Stimulated activated CD4-positive, alpha-beta T cell treated with anti-CD3 and anti-CD28 coated beads, Interleukin-2, amount 100 ng/mL, for 4 hours (primary cell): Measurements from ENCODE around the gene ANKRD31.
"Not testable (repeated sequence)": the region's sequence is repeated elsewhere in the genome, so short reads cannot be mapped to it uniquely, and the experiment has no call there.

Experiments
- DNase-seq: peaks from one replicate; pipeline ENCODE4 v3.0.0-alpha.2; 2020; ENCODE audit warnings: low read depth

The ANKRD31 gene

DNA sequence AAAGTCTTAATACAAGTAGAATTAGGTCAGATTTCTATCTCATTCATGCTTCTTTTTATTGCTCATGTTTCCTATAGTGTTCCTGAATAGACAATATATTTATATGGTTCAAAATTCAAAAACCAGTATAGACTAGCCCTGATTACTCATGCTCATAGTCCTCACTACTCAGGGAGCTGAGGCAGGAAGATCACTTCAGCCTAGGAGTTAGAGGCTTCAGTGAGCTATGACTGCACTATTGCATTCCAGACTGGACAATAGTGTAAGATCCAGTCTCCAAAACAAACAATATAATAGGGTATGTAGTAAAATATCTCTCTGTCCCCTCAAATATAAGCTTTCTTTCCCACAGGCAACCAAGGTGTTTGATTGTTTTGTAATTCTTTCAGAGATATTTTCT, 2.4 kb downstream of the ANKRD31 start:
- no peak for DNase-seq

DNA sequence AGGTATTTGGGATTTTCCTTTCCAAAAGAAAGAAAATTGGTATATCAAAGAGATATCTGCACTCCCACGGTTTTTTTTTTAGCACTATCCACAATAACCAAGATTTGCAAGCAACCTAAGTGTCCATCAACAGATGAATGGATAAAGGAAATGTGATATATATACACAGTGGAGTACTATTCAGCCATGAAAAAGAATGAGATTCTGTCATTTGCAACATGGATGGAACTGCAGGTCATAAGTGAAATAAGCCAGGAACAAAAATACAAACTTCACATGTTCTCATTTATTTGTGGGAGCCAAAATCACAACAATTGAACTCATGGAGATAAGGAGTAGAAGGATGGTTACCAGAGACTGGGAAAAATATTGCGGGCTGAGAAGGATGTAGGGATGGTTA, 9.8 kb downstream of the ANKRD31 start:
- DNase-seq = no peak

DNA sequence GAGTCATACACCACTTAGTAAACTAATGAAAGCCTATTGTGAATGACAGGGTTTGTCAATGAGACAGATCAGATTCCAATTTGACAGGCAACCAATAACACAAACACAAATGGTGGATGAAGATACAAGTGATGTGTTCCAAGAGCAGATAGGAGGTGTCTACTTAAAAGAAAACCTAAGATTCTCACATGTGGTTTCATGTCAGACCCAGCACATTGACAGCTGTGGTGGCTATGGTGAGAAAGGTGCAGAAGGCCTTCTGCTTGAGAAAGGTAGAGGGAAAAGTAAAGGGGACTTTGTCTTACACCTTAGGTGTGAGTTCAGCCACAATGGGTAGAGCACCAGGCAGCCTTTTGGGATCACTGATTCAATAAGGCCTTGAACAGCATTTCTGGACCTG, 11.2 kb downstream of the ANKRD31 start:
- no peak for DNase-seq

DNA sequence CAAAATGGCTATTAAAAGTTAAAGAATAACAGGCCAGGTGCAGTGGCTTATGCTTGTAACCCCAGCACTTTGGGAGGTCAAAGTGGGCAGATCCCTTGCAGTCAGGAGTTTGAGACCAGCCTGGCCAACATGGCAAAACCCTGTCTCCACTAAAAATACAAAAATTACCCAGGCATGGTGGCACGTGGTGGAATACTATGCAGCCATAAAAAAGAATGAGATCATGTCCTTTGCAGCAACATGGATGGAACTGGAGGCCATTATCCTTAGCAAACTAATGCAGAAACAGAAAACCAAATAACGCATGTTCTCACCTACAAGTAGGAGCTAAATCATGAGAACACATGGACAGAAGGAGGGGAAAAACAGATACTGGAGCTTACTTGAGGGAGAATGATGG, 15.9 kb downstream of the ANKRD31 start:
- DNase-seq = not testable (repeated sequence)

DNA sequence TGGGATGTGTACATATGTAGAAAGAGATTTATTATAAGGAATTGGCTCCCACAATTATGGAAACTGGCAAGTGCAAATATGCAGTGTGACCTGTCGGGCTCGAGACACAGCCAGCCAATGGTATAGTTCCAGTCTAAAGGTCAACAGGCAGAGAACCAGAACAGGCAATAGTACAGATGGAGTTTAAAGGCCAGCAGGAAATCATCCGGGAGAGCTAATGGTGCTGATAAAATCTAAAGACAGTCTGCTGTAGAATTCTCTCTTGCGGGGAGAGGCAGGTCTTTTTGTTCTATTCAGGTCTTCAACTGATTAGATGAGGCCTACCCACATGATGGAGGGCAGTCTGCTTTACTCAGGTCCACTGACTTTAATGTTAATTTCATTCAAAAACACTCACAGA, 21.8 kb downstream of the ANKRD31 start:
- DNase-seq = no peak

DNA sequence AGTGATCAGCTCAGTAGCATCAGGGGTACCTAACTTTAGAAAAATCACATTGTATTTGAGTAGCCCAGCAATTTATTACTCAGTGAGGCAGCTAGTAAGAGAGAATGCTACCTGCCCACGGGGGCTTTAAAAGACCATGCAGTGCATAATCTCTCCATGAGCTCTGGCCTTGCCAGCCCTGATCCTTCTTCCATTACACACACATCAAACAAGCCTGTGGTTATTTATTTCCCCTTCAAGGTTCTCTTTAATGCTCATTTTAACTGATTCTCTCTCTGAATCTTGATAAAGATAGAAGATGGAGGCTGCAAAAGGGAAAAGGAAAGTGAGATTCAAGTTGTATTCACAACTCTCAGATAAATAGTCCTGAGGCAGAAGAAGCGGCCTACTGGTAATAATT, 22.3 kb downstream of the ANKRD31 start:
- no peak for DNase-seq

DNA sequence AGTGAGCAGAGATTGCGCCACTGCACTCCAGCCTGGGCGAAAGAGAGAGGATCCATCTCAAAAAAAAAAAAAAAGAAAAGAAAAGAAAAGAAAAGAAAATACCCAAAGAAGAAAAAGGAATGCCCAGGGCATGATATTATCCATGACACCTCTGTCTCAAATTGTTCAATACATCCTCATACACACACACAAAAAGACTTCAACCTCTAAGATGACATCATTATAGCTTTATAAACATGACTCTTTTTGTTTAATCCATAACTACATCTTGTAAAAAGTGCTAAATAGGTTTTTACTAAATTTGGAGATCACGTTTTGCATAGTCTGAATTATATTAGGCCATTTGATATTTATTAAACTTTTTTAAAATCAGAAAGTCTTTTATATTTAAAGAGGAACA, 33.1 kb downstream of the ANKRD31 start:
- DNase-seq = no peak

DNA sequence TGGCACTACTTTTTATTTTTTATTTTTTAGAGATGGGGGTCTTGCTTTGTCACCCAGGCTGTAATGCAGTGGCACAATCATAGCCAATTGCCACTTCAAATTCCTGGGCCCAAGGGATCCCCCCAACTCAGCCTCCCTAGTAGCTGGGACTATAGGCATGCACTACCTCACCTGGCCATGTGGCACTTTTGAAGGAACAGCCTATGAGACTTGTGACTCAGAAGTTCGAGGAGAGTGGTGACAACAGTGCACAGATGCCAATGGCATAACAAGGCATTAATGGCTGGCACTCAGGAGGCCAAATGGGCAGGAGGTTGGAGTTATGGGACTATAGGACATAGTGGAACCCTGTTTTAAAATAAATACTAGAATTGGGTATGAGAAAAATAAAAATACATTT, 33.7 kb downstream of the ANKRD31 start:
- DNase-seq = no peak

DNA sequence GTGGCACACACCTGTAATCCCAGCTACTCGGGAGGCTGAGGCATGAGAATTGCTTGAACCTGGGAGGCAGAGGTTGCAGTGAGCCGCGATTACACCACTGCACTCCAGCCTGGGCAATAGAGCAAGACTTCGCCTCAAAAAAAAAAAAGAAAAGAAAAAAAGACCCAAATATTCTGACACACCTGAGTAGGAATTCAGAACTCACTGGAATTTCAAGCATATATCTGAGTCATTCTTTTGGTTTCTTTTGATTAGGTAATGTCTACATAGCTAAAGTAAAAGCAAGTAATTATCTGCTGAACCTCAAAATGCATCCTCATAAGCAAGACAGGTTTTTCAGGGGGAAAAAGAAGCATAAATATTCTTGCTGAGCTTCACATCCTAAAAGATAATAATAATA, 35.9 kb downstream of the ANKRD31 start:
- no peak for DNase-seq

DNA sequence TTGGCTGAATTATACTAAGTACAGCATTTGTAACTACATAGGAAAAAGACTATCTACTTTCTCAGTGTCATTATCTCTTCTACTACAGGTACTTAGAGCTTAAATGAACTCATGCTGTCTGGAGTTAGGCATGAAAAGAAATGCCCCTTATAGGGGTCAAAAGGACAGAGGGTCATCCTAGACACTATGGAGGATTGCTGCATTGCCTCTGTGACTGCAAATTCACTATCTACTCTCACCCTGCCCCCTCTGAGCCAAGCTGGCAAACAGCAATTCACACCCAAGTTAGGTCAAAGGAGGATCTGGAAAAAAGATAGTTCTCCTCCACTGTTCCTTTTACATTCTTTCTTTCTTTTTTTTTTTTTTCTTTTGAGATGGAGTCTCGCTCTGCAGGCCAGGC, 36.7 kb downstream of the ANKRD31 start:
- no peak for DNase-seq

DNA sequence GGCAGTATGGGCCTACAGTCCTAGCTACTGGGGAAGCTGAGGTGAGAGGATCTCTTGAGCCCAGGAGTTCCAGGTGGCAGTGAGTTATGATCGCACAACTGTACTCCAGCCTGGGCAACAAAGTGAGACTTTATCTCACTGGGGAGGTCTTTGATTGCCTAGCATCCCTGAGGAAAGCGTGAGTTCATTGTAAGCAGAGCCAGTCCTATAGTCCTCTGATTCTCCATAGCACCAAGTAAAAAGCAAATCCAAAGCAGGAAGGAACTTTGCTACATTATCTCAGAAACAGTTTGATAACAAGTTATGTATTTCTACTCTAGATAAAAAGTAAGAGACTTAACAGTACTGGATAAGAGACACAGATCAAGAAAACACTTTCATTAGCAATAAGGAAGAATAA, 37.6 kb downstream of the ANKRD31 start:
- DNase-seq = no peak

DNA sequence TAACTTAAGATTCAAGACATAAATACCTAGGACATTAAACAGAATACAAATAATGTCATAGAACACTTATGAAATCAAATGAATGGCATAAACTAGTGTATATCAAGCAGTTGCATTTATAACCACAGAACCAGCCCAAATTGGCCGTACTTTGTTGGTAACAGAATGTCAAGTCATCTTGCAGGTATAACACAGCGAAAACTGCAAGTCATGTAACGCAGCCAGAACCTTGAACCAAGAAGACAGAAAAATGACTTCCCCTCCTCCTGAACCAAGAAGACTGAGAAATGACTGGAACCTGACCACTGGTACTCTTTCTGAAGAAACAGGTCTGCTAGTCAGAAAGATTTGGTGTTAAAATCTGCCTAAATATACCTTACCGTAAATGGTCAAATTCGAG, 38.9 kb downstream of the ANKRD31 start:
- DNase-seq = no peak

DNA sequence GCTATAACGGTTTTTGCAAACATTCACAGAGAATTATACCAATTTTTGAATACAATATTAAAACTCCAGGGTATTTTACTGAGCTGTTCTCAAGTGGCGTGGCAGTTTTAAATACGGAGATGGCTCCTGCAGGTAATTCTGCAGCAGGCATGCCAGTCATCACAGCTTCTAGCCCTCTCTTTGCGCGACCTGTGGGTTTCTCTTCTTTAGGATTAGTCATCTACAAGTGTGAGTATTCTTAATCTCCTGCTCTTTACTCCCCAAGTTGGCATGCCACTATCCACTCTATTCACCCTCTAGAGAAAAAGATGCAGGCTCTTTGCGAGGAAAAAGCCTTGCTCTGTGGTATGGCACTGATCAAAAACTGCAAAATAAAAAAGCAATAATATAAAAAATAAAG, 43.9 kb downstream of the ANKRD31 start:
- no peak for DNase-seq

DNA sequence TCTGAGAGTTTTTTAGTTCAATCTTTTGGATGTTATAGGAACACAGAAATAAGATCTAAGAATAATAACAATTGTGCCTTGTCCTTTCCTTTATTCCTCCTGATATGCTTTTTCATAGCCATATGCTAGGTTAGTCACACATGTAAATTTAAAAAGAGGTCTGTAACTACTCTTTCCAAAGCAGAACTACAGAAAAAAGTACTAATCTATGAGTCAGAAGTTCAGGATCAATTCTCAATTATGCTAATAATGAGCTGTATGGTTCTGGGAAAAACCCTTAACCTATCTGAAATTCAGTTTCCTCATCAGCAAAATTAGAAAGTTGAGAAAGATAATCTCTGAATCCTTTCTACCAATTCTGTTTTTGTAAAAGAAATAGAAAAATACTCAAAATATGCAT, 44.4 kb downstream of the ANKRD31 start:
- no peak for DNase-seq

DNA sequence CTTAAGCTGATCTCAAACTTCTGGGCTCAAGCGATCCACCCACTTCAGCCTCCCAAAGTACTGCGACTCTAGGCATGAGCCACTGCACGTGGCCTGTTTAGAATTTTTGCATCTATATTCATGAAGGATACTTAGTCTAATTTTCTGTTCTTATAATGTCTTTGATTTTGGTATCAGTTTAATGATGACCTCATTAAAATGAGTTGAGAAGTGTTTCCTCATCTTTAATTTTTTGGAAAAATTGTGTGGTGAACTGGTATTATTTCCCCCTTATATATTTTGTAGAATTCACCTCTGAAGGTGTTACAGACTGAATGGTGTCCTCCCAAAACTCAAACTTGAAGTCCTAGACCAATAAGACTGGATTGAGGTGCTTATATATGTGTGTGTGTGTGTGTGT, 46.5 kb downstream of the ANKRD31 start:
- DNase-seq = no peak

DNA sequence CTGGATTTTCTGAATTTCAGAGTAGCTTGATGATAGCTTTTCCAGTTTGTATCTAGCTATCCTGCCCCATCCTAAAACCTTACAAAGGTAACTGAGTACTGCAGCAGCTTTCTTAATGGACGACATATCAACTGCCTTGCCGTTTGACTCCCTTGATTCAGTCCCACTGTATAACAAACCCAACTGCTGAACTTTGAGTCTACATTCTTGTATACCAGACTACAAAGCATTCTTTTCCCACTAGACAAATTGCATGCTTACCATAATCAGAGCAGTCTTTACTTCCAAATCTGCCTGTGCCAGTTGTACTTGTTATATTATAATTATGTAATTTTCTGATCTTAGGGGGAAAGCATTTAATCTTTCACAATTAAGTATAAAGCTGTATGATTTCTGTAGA, 47.3 kb downstream of the ANKRD31 start:
- no peak for DNase-seq

DNA sequence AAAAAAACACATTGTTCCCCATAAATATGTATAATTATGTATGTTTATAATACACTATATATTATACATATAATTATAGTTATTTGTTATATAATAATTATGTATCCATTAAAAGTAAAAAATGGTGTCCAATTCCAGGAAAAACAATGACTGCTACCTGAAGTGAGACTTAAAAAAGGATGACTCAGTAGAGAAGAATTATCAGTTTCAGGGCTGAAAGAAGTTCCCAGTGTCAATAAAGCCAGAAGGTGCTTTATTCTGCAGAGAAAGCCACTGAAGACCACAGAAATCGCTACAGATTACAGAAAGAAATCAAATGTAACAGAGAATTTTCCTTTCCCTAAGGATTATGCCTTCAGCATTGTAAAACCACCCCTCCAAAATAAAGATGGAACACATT, 50.9 kb downstream of the ANKRD31 start:
- no peak for DNase-seq

DNA sequence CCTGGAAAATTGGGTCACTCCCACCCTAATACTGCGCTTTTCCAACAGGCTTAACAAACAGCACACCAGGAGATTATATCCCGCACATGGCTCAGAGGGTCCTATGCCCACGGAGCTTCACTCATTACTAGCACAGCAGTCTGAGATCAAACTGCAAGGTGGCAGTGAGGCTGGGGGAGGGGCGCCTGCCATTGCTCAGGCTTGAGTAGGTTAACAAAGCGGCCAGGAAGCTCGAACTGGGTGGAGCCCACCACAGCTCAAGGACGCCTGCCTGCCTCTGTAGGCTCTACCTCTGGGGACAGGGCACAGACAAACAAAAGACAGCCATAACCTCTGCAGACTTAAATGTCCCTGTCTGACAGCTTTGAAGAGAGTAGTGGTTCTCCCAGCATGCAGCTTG, 60.7 kb downstream of the ANKRD31 start:
- DNase-seq = not testable (repeated sequence)

DNA sequence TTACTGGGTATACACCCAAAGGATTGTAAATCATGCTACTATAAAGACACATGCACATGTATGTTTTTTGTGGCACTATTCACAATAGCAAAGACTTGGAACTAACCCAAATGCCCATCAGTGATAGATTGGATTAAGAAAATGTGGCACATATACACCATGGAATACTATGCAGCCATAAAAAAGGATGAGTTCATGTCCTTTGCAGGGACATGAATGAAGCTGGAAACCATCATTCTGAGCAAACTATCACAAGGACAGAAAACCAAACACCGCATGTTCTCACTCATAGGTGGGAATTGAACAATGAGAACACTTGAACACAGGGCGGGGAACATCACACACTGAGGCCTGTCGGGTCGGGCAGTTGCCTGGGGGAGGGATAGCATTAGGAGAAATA, 61.8 kb downstream of the ANKRD31 start:
- DNase-seq = not testable (repeated sequence)

DNA sequence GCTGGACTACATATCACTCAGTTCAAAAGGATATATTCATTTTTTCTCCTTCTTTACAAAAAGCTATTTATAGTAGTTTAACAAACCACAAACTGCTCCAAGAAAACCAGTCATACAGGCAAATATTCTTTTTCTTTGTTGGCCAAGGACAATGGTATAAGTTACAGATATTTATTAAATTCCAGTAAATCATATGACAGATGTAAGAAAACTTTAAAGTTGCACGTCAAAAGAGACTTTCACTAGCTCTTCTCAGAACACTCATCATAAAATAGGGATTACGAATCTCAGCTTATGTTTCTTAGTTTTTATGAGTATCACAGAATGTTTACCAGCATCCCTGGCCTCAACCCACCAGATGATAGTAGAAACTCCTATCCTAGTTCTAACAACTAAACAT, 67.2 kb downstream of the ANKRD31 start:
- no peak for DNase-seq

DNA sequence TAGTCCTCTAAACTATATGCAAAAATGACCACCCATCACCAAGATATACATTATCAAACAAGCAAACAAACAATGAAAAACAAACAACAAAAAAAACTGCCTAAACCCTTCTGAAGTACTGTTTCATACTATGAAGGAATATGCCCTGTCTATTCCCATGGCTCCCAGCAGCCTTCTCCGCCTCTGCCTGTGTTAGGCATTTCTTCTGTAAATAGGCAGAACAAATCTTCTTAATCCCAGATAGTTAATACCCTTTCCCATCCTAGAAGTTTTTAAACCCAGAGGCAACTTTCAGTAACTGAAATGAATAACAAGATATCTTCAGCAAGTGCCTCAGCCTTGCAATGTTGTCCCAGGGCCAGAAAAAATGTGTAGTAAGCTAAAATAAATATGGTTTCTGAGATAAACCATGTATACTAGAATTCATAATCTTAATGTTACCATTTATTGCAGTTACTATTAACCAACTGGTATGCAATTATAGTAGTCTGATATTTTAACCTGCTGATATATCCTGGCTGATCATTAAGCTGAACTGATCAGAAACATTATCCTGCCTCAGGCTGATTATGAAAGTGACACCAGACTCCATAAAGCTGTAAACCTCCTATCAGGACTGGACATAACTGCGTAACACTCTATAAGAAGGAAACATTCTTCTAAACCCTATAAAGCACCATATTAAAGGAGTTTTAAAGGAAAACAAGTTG, 68.5 kb downstream of the ANKRD31 start:
- no peak for DNase-seq

DNA sequence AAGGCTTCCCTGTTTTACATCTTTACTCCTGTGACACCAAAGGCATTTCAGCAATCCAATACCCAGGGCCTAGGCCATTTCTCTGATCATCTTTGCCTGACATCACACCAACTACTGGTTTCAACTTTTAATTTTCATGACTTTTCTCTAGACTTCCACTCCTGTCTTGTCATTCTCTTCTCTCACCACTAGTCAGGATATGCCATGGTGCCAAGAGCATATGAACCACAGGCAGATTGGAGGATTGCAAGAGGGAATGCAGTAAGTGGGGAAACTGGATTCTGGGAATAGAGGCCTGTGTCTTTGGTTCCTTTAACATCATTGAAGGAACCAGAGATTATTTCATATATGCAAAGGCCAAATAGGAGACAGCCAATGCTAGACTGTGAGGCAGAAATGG, 69.3 kb downstream of the ANKRD31 start:
- DNase-seq = no peak

DNA sequence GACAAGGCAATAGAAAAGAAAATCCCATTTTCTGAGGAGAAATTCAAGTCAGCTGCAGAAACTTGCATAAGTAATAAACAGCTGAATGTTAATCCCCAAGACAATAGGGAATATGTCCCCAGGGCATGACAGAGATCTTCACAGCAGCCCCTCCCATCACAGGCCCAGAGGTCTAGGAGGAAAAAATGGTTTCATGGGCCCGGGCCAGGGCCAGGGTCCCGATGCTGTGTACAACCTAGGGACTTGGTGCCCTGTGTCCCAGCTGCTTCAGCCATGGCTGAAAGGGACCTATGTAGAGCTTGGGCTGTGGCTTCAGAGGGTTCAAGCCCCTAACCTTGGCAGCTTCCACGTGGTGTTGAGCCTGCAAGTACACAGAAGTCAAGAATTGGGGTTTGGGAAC, 75.2 kb downstream of the ANKRD31 start:
- DNase-seq = not testable (repeated sequence)

DNA sequence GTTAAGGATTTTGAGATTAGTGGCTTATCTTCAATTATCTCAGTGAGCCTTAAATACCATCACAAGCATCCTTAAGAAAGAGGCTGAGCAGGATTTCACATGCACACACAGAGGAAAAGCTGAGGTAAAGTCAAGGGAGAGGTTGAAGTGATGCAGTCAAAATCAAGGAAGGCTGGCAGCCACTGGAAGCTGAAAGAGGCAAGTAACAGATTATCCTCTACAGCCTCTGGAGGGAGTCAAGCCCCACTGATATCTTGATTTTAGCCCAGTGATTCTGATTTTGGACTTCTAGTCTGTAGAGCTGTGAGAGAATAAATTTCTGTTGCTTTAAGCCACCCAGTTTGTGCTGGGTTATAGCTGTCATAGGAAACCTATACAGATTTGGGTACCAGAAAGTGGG, 80.1 kb downstream of the ANKRD31 start:
- no peak for DNase-seq

DNA sequence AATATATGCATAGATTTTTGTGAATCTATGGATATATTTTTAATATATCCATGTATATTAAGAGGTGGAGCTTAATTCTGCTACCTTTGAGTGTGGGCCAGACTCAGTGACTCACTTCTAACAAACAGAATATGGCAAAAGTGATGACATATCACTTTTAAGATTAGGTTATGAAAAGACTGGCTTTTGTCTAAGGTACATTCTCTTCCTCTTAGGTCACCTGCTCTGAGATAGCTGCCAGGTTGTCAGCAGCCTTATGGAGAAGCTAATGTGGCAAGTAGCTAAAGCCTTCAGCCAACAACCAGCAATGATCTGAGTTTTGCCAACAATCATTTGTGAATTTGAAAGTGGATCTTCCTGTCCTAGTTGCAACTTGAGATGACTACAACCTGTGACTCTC, 83.8 kb downstream of the ANKRD31 start:
- no peak for DNase-seq
